Fibroblast of skin of left biceps (primary cell): Measurements from ENCODE around the gene SOX8.

ENCODE experiments used
- DNase-seq, 2 experiments: peaks; one replicate each; pipeline ENCODE4 v3.0.0-alpha.2; 2013; ENCODE audit warnings: low read depth in 2 of 2

SOX8 gene

DNA sequence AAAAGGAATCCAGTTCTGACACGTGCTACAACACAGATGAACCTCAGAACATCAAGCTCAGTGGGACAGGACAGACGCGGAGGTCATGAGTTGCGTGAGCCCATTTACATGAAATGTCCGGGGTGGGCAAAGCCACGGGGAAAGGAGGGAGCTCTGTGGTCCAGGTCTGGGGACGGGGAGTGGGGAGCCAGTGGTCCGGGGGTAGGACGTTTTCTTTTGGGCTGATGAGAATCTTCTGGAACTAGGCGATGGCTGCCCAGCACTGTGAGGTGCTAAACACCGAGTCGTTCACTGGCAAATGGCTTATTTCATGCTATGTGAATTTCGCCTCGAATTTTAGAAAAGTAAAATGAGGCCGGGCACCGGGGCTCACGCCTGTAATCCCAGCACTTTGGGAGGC is 8.2 kb upstream of the SOX8 start:
- DNase-seq: no peak

- DNase-seq: no peak
These were observed 7.5 kb upstream of the SOX8 start for GRCh38 chr16:974001-974601.

DNA sequence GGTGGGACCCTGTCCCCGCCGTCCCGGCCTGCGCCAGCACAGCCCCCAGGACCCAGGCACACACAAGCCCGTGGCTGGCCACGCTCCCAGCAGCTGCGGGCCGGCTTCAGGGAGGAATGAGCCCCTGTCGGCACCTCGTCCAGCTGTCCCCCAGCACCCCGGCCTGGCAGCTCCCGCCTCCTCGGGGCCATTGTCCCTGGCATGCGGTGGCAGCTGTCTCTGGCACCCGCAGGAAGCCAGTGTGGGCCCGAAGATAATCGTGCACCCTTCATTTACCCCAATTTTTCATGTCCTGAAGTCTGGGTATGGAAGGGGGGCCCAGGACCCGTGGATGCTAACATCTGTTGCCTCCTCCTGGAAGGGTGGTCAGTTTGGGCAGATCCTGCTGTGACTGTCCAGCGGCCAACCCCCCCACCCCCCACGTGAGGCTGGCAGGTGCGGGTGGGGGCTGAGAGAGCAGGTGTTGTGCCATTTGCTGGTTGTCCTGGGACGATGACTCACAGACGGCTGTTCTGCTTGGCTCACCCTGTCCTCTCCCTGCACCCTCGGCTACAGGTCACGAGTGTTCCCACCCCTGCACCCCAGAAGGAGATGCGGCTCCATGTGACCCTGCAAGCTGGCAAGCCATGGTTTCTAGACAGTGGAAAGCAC is 6.8 kb upstream of the SOX8 start:
- no peak for DNase-seq

DNA sequence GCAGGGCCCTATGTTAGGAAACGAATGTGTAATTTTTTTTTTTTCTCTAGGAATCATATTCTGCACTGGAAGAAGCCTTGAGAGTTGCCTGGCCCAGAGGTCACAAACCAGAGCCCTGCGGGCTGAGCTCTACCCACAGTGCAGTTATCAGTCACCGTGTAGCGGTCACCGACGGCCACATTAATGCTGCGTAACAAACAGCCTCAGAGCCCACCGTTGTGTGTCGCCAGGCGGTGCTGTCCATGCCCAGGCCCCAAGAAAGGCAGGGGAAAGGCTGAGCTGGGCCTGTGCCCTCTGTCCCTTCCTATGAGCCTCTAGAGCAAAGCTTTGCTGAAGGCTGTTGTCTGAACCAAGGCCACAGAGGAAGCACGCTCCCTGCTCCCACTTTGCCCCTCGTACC is 6.3 kb upstream of the SOX8 start:
- DNase-seq: no peak

GRCh38 chr16:976389-976931 is 5.1 kb upstream of the SOX8 start:
- DNase-seq: no peak

DNA sequence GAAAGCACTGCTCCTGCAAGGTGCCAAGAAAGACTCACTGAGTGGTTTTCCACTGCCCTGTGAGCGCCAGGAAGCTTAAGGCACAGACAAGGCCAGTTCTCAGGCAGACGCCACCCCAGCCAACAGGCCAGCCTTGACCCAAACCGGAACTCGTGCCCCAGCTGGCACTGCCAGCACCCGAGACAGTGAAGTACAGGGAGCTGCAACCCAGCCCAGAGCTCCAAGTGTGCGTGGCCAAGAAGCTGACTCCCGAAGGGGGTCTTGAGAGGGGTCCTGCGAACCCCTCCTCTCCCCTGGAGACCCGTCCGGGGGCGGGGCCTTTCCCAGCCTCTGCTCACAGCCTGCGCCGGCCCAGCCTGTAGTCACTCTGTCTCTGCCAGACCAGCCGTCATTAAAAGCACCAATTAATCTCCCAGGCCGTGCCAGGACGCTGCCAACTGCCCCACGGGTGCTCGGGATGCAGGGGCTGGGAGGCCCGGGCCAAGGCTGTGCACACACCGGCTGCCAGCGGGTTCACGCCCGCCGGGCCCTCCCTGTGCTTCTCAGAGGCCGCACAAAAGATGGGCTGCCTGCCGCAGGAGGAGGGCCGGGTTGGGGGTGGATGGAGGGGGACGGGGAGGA is 4.4 kb upstream of the SOX8 start:
- no peak for DNase-seq

DNA sequence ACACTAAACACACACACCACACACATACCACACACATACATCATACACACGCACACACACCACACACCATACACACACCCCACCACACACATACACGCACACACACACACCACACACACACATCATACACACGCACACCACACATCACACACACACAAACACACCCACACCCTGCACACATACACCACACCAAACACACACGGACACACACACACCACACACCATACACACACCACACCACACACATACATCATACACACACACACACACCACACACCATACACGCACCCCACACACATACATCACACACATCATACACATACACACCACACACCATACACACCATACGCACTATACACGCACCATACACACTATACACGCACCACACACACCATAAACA is 3.7 kb upstream of the SOX8 start:
- no peak for DNase-seq

DNA sequence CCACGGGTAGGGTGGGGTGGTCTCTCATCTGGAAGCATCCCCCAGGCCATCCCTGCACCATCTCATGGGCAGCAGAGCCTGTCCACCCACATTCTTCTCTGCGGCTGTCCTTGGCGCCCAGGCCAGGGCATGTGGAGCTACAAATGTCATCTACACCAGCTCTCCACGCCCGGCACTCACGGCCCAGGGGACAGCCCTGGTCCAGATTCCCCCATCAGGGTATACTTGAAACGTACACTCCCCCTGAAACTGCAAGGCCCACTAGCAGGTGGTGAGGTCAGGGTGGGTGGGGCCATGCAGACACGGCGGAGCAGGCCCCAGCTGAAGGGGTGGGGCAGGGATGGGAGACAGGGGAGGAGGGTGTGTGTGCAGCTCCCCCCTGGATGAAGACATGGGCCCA is 3.2 kb upstream of the SOX8 start:
- no peak for DNase-seq

GRCh38 chr16:979147-979546 is 2.4 kb upstream of the SOX8 start:
- no peak for DNase-seq

DNA sequence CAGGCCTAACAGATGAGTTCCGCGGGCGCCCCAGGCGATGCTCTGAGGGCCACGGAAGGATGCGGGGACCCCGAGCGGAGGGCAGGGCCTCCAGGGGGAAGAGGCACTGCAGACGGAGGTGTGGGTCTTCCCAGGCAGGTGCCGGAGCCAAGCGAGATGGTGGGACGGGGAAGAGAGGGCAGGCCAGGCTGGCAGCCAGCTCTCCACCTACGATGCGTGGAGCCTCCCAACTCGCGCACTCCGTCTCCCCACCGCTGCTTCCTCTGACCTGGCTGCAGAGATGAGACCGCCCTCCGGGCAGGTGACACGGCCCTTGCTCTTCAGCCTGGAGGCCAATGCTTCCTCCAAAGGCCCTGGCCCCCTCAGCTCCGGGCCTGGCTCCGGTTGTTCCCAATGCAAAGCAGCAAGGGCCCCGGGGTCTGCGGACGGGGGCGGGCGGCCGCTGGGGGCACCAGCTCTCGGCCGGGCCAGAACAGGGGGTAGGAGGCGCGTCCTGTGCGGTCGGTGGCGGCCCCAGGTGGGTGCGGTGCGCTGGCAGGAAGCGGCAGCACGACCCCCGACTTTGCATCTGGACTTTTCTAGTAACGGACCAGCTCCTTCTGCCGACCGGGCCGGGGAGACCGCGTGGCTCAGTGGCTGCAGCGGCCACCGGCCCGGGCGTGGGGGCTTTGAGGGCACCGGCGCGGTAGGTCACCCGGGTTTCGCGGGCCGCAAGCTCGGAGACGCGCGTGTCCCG is 1.5 kb upstream of the SOX8 start:
- DNase-seq: no peak

DNA sequence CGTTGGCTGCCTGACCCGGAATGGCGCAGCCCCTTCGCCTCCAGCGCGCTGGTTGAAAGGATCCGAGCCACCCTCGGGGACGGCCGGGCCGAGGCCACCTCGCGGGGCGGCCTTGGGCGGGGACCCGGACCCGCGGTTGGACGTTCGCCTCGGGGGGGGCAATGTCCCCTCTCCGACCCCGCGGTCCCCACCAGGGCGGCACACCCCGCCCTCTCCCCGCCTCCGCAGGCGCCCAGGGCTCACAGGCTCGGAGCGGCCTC is 1.0 kb upstream of the SOX8 start:
- no peak for DNase-seq

DNA sequence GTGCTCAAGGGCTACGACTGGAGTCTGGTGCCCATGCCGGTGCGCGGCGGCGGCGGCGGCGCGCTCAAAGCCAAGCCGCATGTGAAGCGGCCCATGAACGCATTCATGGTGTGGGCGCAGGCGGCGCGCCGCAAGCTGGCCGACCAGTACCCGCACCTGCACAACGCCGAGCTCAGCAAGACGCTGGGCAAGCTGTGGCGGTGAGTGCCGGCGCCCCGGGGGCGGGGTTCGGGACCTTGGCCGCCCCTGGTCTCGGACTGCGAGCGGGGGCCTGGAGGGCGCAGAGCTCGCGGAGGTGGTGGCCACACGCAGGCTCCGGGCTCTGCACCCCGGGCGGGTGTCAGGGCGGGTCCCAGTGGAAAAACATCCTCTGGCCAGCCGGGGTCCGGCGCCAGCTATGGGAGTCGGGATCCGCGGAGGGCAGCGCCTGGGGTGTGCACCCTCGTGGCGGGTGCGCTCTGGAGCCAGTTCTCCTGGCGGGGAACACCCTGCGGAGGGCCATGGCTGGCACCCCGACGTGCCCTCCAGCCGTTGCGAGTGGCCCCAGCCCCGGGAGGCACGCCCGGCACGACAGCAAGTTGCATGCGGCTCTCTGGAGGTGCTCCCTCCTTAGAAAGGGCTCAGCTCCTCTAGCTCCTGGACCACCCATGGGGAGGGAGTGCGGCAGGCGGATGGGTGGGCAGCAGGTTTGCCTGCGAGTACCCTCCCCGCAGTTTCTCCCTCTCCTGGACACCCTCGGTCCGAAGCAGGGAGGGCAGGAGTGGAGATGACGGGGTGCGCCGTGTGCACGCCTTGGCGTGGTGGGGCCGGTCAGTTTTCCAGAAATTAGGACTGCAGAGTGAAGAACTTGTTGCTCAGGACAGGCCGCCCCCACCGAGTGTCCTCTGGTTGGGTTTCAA is 824 bp downstream of the SOX8 start:
- DNase-seq: no peak

GRCh38 chr16:983044-984030 is 1.8 kb downstream of the SOX8 start:
- DNase-seq: no peak

GRCh38 chr16:984121-984694 is 2.6 kb downstream of the SOX8 start:
- DNase-seq: no peak

DNA sequence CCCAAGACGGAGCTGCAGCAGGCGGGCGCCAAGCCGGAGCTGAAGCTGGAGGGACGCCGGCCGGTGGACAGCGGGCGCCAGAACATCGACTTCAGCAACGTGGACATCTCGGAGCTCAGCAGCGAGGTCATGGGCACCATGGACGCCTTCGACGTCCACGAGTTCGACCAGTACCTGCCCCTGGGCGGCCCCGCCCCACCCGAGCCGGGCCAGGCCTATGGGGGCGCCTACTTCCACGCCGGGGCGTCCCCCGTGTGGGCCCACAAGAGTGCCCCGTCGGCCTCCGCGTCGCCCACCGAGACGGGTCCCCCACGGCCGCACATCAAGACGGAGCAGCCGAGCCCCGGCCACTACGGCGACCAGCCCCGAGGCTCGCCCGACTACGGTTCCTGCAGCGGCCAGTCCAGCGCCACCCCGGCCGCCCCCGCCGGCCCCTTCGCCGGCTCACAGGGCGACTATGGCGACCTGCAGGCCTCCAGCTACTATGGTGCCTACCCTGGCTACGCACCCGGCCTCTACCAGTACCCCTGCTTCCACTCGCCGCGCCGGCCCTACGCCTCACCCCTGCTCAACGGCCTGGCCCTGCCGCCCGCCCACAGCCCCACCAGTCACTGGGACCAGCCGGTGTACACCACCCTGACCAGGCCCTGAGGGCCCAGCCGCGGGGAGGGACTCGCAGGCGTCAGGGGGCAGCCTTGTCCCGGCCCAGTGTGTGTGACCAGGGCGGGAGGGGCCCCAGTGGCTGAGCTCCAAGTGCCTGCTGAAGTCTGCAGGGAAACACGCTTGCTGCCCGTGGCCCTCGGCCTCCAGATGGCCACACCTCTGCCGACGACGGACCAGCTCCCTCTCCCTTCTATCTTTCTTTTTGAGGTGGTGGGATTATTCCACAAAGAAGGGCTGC is 3.4 kb downstream of the SOX8 start:
- DNase-seq: no peak

- DNase-seq: no peak
These were observed 4.3 kb downstream of the SOX8 start for GRCh38 chr16:985646-986400.

DNA sequence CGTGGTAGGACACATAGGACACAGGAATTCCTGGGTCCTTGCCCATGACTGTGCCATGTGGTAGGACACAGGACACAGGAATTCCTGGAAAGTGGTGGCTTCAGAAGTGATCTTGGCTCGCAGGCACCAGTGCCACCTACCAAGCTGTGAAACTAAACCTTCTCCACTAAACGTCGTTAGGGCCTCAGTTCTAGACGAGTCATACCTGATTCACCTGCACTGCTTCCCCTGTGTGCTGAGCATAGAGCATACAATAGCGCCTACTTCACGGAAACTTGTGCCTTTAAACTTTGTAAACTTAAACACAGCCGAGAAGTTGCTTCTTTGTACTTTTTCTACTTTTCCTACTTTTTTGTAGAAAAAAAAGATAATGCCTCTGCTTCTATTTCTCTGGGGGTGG is 4.8 kb downstream of the SOX8 start:
- DNase-seq: no peak

- DNase-seq: no peak
These were observed 5.5 kb downstream of the SOX8 start for GRCh38 chr16:986925-987582.
